NCI-H2107 (cell line): ENCODE data around the gene AATK.
"Not testable (repeated sequence)": the region's sequence is repeated elsewhere in the genome, so short reads cannot be mapped to it uniquely, and the experiment has no call there.

ENCODE experiments used
- DNase-seq: peaks from one replicate; lab custom pipeline; 2025; lab: John Stamatoyannopoulos, UW

AATK gene

GRCh38 chr17:81162491-81162890 lies 3.5 kb downstream of the AATK start:
- no peak for DNase-seq

GRCh38 chr17:81161972-81162371 lies 4.0 kb downstream of the AATK start:
- DNase-seq = no peak

DNA sequence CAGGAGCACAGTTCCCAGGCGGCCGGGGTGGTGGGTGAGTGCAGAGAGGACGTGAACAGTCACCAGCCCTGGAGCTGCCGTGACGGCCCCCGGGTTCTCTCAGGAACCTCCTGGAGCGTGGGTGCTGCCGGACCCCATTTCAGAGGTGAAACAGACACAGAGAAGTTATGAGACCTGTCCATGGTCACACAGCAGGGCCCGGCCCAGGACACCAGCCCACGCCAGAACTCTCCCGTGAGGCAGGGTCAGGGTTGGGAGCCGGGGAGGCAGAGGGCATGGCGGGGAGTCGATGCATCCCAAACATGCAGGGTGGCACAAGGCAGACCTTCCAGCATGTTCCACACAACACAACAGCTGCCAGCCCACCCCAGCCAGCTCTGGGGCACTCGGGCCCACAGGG lies 4.5 kb downstream of the AATK start:
- no peak for DNase-seq

GRCh38 chr17:81160747-81161453 lies 5.1 kb downstream of the AATK start:
- DNase-seq = no peak

- no peak for DNase-seq
Observed at GRCh38 chr17:81160306-81160705, 5.7 kb downstream of the AATK start.

DNA sequence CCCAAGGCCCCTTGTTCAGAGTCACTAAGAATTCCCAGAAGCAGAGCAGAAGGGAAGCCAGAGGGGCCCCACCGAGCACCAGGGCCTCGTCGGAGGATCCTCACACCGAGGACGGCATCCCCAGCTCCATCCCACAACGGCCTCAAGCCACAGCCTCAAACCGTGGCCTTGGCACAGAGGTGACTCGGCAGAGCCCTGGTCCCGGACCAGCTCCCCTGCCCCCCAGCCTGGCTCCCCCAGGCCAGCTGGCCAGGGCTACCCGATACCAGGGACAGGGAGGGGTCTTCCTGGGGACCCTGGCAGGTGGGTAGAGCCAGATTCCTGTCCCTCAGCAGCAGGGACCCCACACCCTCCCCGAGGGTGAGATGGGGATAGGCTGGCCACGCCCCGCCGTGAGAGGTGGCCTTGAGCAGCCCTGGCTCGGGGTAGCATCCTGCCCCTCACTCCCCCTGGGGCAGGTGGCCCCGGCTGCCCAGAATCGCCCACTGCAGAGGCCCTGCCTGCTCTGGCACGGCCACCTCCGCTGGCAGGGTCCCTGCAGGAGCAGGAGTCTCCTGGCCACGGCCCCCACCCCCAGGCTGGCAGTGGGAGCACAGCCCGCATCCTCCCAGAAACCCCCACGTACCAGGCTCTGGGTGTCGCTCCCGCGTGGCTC lies 6.3 kb downstream of the AATK start:
- DNase-seq = no peak

DNA sequence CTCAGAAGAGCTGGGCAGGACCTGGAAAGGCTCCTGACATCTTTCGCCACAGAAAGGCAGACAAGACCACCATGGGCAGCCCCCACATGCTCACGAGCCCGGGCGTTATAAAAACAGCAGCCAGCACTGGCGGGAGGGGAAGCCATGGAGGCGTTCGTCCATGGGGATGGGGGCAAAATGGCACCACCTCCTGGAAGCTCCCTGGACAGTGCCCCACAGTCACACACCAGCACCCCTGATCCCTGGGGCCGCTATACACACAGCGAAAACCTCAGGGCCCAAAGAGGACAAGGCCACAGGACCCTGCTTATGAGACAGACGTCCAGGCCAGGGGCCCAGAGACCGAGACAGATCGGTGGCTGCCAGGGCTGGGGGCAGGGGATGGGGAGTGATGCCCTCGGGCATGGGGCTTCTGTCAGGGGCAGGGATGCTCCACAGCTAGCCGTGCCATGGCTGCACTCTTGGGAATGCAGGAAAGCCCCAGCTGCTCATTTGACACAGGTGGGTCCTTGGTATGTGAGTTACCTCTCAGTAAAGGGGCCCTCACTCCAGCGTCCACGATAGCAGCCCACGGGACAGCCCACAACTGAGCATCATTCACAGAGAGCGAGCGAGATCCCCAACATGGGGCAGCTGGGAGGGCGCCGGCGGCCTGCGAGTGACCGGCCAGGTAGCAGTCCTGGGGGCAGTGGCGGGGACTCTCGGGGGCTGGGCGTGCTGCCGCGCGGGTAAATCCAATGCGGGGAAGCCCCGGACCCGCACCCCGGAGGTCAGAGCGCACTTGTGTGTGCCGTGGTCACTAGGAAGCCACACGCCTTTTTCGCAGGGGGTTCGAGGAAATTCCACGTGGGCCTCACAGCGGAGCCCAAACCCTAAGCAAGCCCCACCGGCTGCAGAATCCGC lies 7.1 kb downstream of the AATK start:
- no peak for DNase-seq

- no peak for DNase-seq
Observed at GRCh38 chr17:81157848-81158687, 8.0 kb downstream of the AATK start.

GRCh38 chr17:81156866-81157805 lies 8.9 kb downstream of the AATK start:
- no peak for DNase-seq

- DNase-seq = no peak
Observed at GRCh38 chr17:81154961-81155360, 11.1 kb downstream of the AATK start.

DNA sequence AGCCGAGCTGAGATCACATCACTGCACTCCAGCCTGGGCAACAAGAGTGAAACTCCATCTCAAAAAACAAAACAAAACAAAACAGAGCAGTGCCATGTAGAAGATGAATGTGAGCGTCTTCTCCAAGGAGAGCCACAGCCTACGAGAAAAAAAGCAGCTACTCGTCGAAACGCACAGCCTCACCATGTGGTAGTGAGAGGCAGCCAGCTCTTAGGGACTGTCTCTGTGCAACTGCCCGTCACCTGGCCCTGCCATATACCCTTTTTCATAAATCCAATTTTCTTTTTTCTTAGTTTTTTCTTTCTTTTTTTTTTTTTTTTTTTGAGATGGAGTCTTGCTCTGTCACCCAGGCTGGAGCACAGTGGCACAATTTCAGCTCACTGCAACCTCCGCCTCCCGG lies 12.0 kb downstream of the AATK start:
- DNase-seq = not testable (repeated sequence)

- DNase-seq = no peak
Observed at GRCh38 chr17:81153340-81153803, 12.6 kb downstream of the AATK start.

- no peak for DNase-seq
Observed at GRCh38 chr17:81152288-81152828, 13.7 kb downstream of the AATK start.

DNA sequence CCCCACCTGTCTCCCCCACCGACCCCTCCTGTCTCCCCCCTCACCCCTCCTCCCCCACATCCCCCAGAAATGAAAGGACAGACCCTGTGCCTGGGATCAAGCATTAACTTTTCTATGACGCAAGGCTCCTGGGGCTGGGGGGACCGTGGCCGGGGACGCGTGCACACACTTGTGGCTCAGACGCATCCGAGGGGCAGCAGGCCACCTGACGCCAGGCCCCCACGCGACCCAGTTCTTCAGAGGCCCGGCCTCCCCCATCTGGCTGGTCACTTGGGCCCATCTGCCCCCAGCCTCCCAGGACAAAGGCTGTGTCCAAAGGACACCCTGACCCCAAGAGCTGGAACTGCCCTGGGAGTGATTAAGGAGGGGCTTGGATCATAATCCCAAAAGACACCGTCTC lies 14.7 kb downstream of the AATK start:
- no peak for DNase-seq

DNA sequence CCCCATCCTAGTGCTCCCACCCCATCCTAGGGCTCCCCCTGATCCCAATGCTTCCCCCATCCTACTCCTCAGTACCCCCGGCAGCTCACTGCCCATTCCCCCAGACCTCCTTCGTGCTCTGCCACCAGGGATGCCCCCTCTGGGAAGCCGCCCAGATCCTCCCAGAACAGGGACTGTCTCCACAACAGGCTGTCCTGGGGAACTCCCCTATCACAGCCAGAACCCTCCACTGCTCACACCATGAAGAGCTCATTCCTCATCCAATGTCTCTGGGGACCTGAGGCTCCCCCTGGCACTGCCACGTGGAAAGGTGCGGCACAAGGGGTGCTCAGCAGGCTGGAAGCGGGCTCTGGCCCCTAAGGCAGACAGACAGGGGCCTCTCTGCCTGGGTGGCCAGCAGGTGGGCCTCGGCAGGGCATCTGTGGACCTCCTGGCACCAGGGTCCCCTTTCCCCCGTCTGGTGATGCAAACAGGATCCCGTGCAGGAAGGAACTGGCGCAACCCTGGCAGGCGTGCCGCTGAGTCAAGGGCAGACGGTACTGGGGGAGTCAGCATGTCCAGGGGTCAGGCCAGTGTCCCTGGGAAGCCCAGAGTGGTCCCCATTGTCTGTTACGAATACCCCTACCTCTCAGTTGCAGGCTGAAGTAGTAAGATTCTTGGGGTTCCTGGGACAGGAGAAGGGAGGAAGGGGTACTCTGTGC lies 15.5 kb downstream of the AATK start:
- DNase-seq = no peak

- no peak for DNase-seq
Observed at GRCh38 chr17:81148986-81149533, 17.0 kb downstream of the AATK start.

- no peak for DNase-seq
Observed at GRCh38 chr17:81148571-81148970, 17.4 kb downstream of the AATK start.

GRCh38 chr17:81147701-81148100 lies 18.3 kb downstream of the AATK start:
- no peak for DNase-seq

DNA sequence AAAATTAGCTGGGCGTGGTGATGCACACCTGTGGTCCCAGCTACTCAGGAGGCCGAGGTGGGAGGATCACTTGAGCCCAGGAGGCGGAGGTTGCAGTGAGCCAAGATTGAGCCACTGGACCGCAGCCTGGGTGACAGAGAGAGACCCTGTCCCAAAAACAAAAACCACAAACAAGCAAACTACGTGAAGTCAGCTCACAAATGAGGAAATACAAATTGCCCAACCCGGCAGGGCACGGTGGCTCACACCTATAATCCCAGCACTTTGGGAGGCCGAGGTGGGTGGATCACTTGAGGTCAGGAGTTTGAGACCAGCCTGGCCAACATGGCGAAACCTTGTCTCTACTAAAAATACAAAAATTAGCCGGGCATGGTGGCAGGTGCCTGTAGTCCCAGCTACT lies 19.8 kb downstream of the AATK start:
- not testable (repeated sequence) for DNase-seq

- DNase-seq = no peak
Observed at GRCh38 chr17:81144423-81144781, 21.6 kb downstream of the AATK start.
